B cell (primary cell): Measurements from ENCODE around the gene COL5A1. TPM values are rescaled to one million over a fixed set of nuclear protein-coding genes. Genes with fewer than 3 reads are reported as not detected.

Source experiments
- ATAC-seq: fragments of 200-7000 bp; cut with Tn5 transposase; one replicate; pipeline ENCODE4 v1.10.0; 2021; ENCODE audit warnings: low read depth, mild to moderate bottlenecking, moderate number of reproducible peaks, moderate library complexity
- CTCF ChIA-PET: fragments of 350-600 bp; sonication (Branson Sonifier 250); formaldehyde crosslinking; loops from one replicate; lab custom pipeline; 2021; ENCODE audit warnings: antibody characterized with exemption, inconsistent platforms; lab: Charles Lee
- POLR2A ChIA-PET: fragments of 350-600 bp; sonication (Branson Sonifier 250); formaldehyde crosslinking; loops from one replicate; lab custom pipeline; 2021; ENCODE audit warnings: antibody characterized with exemption; lab: Charles Lee
- DNase-seq: peaks from one replicate; pipeline ENCODE4 v3.0.0; 2013
- H2AFZ ChIP-seq: 2 replicates; pipeline ENCODE4 v1.6.1; 2012; ENCODE audit warnings: mild to moderate bottlenecking, low read depth, low read length; ENCODE audit not compliant: insufficient read depth, poor library complexity, severe bottlenecking
- H3K27ac ChIP-seq, 2 donors: 1 replicate in 1 of 2; 2 replicates in 1 of 2; pipeline ENCODE4 v1.5.1; 2012 to 2013; ENCODE audit warnings: low read length in 2 of 2, mild to moderate bottlenecking in 2 of 2, moderate library complexity in 1 of 2
- H3K27me3 ChIP-seq, 4 experiments: fragments of 200-600 bp in 1 of 4; sonication (generic) in 1 of 4; replicated peaks in 1 of 4; 1 replicate in 2 of 4; 2 replicates in 2 of 4; pipeline versions ENCODE4 v1.6.1 to v1.7.0; 2013 to 2016; ENCODE audit warnings: low read length in 3 of 4, mild to moderate bottlenecking in 2 of 4, mixed read lengths in 1 of 4, moderate library complexity in 1 of 4; ENCODE audit not compliant: insufficient read depth in 4 of 4, control insufficient read depth in 3 of 4; ENCODE audit errors: control extremely low read depth in 1 of 4
- H3K36me3 ChIP-seq, 2 experiments: replicated peaks in 1 of 2; 1 replicate in 1 of 2; 2 replicates in 1 of 2; pipeline versions ENCODE4 v1.6.1 to v1.7.1; 2013; ENCODE audit warnings: low read length in 1 of 2; ENCODE audit not compliant: insufficient read depth in 2 of 2, control insufficient read depth in 1 of 2; ENCODE audit errors: control extremely low read depth in 1 of 2, extremely low read depth in 1 of 2
- H3K4me1 ChIP-seq, 2 donors: fragments of 200-600 bp in 1 of 2; sonication (generic) in 1 of 2; 1 replicate in 1 of 2; 2 replicates in 1 of 2; pipeline versions ENCODE4 v1.5.1 to v1.6.1; 2013 to 2017; ENCODE audit warnings: low read length in 2 of 2; ENCODE audit not compliant: control insufficient read depth in 2 of 2, insufficient read depth in 2 of 2
- H3K4me2 ChIP-seq: replicated peaks from 2 replicates; pipeline ENCODE3; 2012; ENCODE audit warnings: mild to moderate bottlenecking, low read depth, low read length; ENCODE audit not compliant: poor library complexity, severe bottlenecking
- H3K4me3 ChIP-seq, 5 experiments: fragments of 200-600 bp in 1 of 5; sonication (generic) in 1 of 5; 1 replicate in 3 of 5; 2 replicates in 2 of 5; pipeline versions ENCODE4 v1.5.1 to v1.7.0; 2011 to 2016; ENCODE audit warnings: low read length in 4 of 5, mild to moderate bottlenecking in 4 of 5, low read depth in 2 of 5, control low read depth in 1 of 5, moderate library complexity in 1 of 5; ENCODE audit not compliant: insufficient read depth in 1 of 5; ENCODE audit errors: control extremely low read depth in 1 of 5, extremely low read depth in 1 of 5
- H3K79me2 ChIP-seq: fragments of 200-600 bp; sonication (generic); one replicate; pipeline ENCODE4 v1.6.0; 2016; ENCODE audit warnings: low read length; ENCODE audit not compliant: control insufficient read depth, insufficient read depth
- H3K9ac ChIP-seq: fragments of 200-600 bp; sonication (generic); 2 replicates; pipeline ENCODE4 v1.6.1; 2017; ENCODE audit warnings: mild to moderate bottlenecking, low read length, moderate library complexity
- H3K9me3 ChIP-seq, 3 donors: one replicate each; pipeline versions ENCODE4 v1.6.1 to v1.7.1; 2013; ENCODE audit warnings: low read length in 2 of 3; ENCODE audit not compliant: control insufficient read depth in 2 of 3, insufficient read depth in 1 of 3; ENCODE audit errors: control extremely low read depth in 1 of 3
- H4K20me1 ChIP-seq: 2 replicates; pipeline ENCODE4 v1.6.0; 2012; ENCODE audit warnings: mild to moderate bottlenecking, low read length; ENCODE audit not compliant: insufficient read depth, control insufficient read depth, poor library complexity, severe bottlenecking
- H3K27ac Mint-ChIP-seq: one replicate; pipeline ENCODE4 v1.8.0; 2021; ENCODE audit warnings: mixed read lengths
- H3K27me3 Mint-ChIP-seq: one replicate; pipeline ENCODE4 v1.8.0; 2021; ENCODE audit warnings: mixed read lengths
- H3K4me1 Mint-ChIP-seq: one replicate; pipeline ENCODE4 v1.8.0; 2021; ENCODE audit warnings: mixed read lengths
- H3K4me3 Mint-ChIP-seq: one replicate; pipeline ENCODE4 v1.8.0; 2021; ENCODE audit warnings: mixed read lengths
- H3K9me3 Mint-ChIP-seq: one replicate; pipeline ENCODE4 v1.8.0; 2022; ENCODE audit warnings: mixed read lengths; ENCODE audit not compliant: insufficient read depth
- CTCF ChIP-seq: fragments of 200-600 bp; IDR thresholded peaks from one replicate; pipeline ENCODE4 v1.8.0; 2022; ENCODE audit warnings: antibody characterized with exemption, mild to moderate bottlenecking
- EZH2 ChIP-seq: IDR thresholded peaks from 2 replicates; pipeline ENCODE4 v1.6.1; 2012; ENCODE audit warnings: borderline replicate concordance, low read depth, mild to moderate bottlenecking, moderate library complexity, low read length; ENCODE audit not compliant: insufficient read depth, poor library complexity, severe bottlenecking
- WGBS: methylation state at CpG from one replicate; pipeline ENCODE4 v1.1.5; 2013; ENCODE audit warnings: missing lambda C conversion rate; ENCODE audit not compliant: insufficient coverage; 5-methylcytosine and 5-hydroxymethylcytosine counted together
- intact Hi-C: fragments of 100-400 bp; cut with micrococcal nuclease; formaldehyde crosslinking; loops from one replicate; pipeline ENCODE4 v1.10.0; 2022
- polyA plus RNA-seq: library from polyadenylated mRNA; depleted of rRNA; stranded (reverse); fragments of >200 nt; gene quantifications from 2 replicates; pipeline ENCODE4 v1.2.3, GENCODE V29; 2012
- total RNA-seq, 2 donors: library from RNA; stranded (reverse); fragments of 120-200 nt in 1 of 2; gene quantifications; 1 replicate in 1 of 2; 2 replicates in 1 of 2; pipeline versions ENCODE4 v1.2.3 to v1.2.4, GENCODE V29; 2013 to 2022

Gene COL5A1
- total and polyA plus RNA-seq, 2 donors (not counting 1 experiment from before 2014, with no cell fraction given): 0.06 TPM; not detected in 1

GRCh38 chr9:134852906-134853654, 211.5 kb downstream of the COL5A1 start:
- no peak overlapping the region for H3K4me3 Mint-ChIP-seq
- CTCF ChIA-PET: no interaction called here
- WGBS: 86% methylated on average over 5 of the region's 6 CpGs

More at GRCh38 chr9:134852906-134853654, 211.5 kb downstream of the COL5A1 start:
- Histone ChIP-seq H3K4me3 (no peak overlapping the region), H3K4me1 (no peaks in the 10 kb centered on the region), H3K9ac (no peak overlapping the region), H3K27ac (no peak overlapping the region), H3K79me2 (no peaks in the 10 kb centered on the region), H4K20me1 (no peaks in the 10 kb centered on the region), H3K4me2 (no peak overlapping the region), H3K9me3 (peaks cover 0 to 28% (median 2%) of the 10 kb centered on the region in 3 donors), H3K36me3 (no peaks in the 10 kb centered on the region), H3K27me3 (peaks cover 0 to 4% (median 0%) of the 10 kb centered on the region in 4 experiments), H2AFZ (no peak overlapping the region)
- DNase-seq: no peak
- TF ChIP-seq CTCF (no peak), EZH2 (no peak)
- POLR2A ChIA-PET: no interaction called here
- peaks cover 11% of the 10 kb centered on the region for H3K27me3 Mint-ChIP-seq
- no peak overlapping the region for H3K27ac Mint-ChIP-seq
- H3K9me3 Mint-ChIP-seq: peaks cover 4% of the 10 kb centered on the region
- ATAC-seq: no peak
- intact Hi-C loops: no loop called here
- H3K4me1 Mint-ChIP-seq: no peaks in the 10 kb centered on the region
